Common myeloid progenitor, CD34-positive (primary cell): ENCODE measurements around the gene C14orf132.
"Not testable (repeated sequence)": the region's sequence is repeated elsewhere in the genome, so short reads cannot be mapped to it uniquely, and the experiment has no call there.

Experiments
- CTCF ChIA-PET: fragments of 350-600 bp; sonication (Branson Sonifier 250); formaldehyde crosslinking; loops from one replicate; lab custom pipeline; 2021; ENCODE audit warnings: antibody characterized with exemption; lab: Charles Lee
- POLR2A ChIA-PET: fragments of 350-600 bp; sonication (Branson Sonifier 250); formaldehyde crosslinking; loops from one replicate; lab custom pipeline; 2021; ENCODE audit warnings: antibody characterized with exemption; lab: Charles Lee
- DNase-seq, 3 donors: peaks; one replicate each; pipeline versions ENCODE4 v3.0.0 to v3.0.0-alpha.2; 2013
- H3K27ac ChIP-seq, 2 experiments: 1 replicate in 1 of 2; 2 replicates in 1 of 2; pipeline ENCODE4 v1.7.0; 2013; ENCODE audit warnings: inconsistent platforms in 2 of 2, low read length in 2 of 2, mild to moderate bottlenecking in 2 of 2, low read depth in 1 of 2, moderate library complexity in 1 of 2; ENCODE audit not compliant: severe bottlenecking in 2 of 2, insufficient read depth in 1 of 2, poor library complexity in 1 of 2
- H3K27me3 ChIP-seq, 5 experiments: replicated peaks in 2 of 5; 1 replicate in 3 of 5; 2 replicates in 2 of 5; pipeline versions ENCODE4 v1.6.1 to v1.7.0; 2013; ENCODE audit warnings: low read length in 4 of 5, mild to moderate bottlenecking in 2 of 5, moderate library complexity in 2 of 5, inconsistent platforms in 1 of 5; ENCODE audit not compliant: insufficient read depth in 5 of 5, control insufficient read depth in 4 of 5
- H3K36me3 ChIP-seq, 4 experiments: 1 replicate in 2 of 4; 2 replicates in 2 of 4; pipeline versions ENCODE4 v1.6.1 to v1.7.0; 2013; ENCODE audit warnings: low read length in 3 of 4, control low read depth in 1 of 4, mild to moderate bottlenecking in 1 of 4; ENCODE audit not compliant: control insufficient read depth in 4 of 4, insufficient read depth in 4 of 4
- H3K4me1 ChIP-seq, 4 experiments: 1 replicate in 3 of 4; 2 replicates in 1 of 4; pipeline versions ENCODE4 v1.6.1 to v1.7.1; 2013; ENCODE audit warnings: low read length in 3 of 4, mild to moderate bottlenecking in 3 of 4, control low read depth in 1 of 4, inconsistent platforms in 1 of 4, moderate library complexity in 1 of 4; ENCODE audit not compliant: control insufficient read depth in 4 of 4, insufficient read depth in 4 of 4; ENCODE audit errors: control extremely low read depth in 1 of 4
- H3K4me3 ChIP-seq, 7 experiments: 1 replicate in 4 of 7; 2 replicates in 3 of 7; pipeline versions ENCODE4 v1.5.1 to v1.7.0; 2013; ENCODE audit warnings: mild to moderate bottlenecking in 7 of 7, low read length in 6 of 7, moderate library complexity in 6 of 7, inconsistent platforms in 2 of 7, low read depth in 2 of 7, control low read depth in 1 of 7; ENCODE audit not compliant: insufficient read depth in 4 of 7, control insufficient read depth in 1 of 7; ENCODE audit errors: extremely low read depth in 1 of 7
- H3K9me3 ChIP-seq, 5 experiments: 1 replicate in 4 of 5; 2 replicates in 1 of 5; pipeline versions ENCODE4 v1.6.1 to v1.7.1; 2013; ENCODE audit warnings: low read length in 4 of 5, mild to moderate bottlenecking in 2 of 5, inconsistent platforms in 1 of 5, low read depth in 1 of 5, moderate library complexity in 1 of 5; ENCODE audit not compliant: control insufficient read depth in 4 of 5, insufficient read depth in 2 of 5; ENCODE audit errors: control extremely low read depth in 1 of 5
- WGBS: methylation state at CpG from one replicate; pipeline ENCODE4 v1.1.5; 2013; ENCODE audit not compliant: insufficient coverage; 5-methylcytosine and 5-hydroxymethylcytosine counted together

C14orf132 gene

DNA sequence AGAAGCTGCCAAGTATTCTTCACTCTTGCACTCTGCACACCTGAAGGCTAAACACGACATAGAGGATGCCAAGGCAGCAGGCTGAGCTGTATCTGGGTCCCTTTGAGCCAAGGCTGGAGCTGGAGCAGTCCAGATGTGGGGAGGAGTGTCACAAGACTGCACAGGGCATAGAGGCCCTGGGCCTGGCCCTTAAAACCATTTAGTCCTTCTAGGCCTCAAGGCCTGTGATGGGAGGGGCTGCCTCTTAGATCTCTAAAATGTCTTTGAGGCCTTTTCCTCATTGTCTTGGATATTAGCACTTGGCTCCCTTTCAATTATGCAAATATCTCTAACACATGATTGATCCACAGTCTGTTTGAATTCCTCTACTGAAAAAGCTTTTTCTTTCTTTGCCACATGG is 28.0 kb upstream of the C14orf132 start:
- Histone ChIP-seq H3K27me3 (peaks cover 0 to under 1% (median 0%) of the 10 kb centered on the region in 5 experiments), H3K36me3 (no peaks in the 10 kb centered on the region), H3K9me3 (peaks cover 0 to 12% (median 7%) of the 10 kb centered on the region in 5 experiments), H3K4me3 (no peak overlapping the region), H3K27ac (no peak overlapping the region), H3K4me1 (no peaks in the 10 kb centered on the region)
- DNase-seq: no peak
- WGBS: no CpG with 5 or more reads among the region's 1 CpG
- POLR2A ChIA-PET: no interaction called here
- CTCF ChIA-PET: no interaction called here

DNA sequence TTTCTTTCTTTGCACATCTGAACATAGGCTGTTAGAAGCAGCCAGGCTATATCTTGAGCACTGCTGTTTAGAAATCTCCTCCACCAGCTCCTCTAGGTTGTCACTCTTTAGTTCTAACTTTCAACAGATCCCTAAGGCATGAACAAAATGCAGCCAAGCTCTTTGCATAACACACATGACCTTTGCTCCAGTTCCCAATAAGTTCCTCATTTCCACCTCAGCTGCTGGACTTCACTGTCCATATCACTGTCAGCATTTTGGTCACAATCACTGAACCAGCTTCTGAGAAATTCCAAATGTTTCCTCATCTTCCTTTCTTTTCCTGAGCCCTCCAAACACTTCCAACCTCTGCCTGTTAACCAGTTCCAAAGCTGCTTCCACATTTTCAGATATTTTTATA is 27.6 kb upstream of the C14orf132 start:
- H3K4me1 ChIP-seq: no peaks in the 10 kb centered on the region
- no peak overlapping the region for H3K4me3 ChIP-seq
- peaks cover 0 to 6% (median 0%) of the 10 kb centered on the region in 5 experiments for H3K27me3 ChIP-seq
- peaks cover 0 to 12% (median 7%) of the 10 kb centered on the region in 5 experiments for H3K9me3 ChIP-seq
- no peaks in the 10 kb centered on the region for H3K36me3 ChIP-seq
- DNase-seq: no peak
- CTCF ChIA-PET: no interaction called here
- POLR2A ChIA-PET: no interaction called here
- H3K27ac ChIP-seq: no peak overlapping the region

DNA sequence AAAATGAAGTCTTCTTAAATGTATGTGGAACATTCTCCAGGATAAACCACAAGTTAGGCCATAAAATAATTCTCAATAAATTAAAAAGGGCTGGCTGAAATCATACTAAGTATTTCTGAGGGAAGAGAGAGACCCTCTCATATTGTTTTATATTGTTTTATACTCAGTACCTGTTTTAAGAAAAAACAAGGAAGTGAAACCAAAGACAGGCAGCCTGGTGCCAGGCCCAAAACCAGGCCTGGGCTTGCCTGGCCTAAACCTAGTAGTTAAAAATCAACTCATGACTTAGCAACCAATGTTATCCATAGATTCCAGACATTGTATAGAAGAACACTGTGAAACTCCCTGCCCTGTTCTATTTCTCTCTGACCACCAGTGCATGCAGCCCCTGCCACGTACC is 26.4 kb upstream of the C14orf132 start:
- no CpG with 5 or more reads among the region's 1 CpG for WGBS
- peaks cover 0 to 12% (median 7%) of the 10 kb centered on the region in 5 experiments for H3K9me3 ChIP-seq
- POLR2A ChIA-PET, CTCF ChIA-PET, H3K27ac ChIP-seq, H3K36me3 ChIP-seq, DNase-seq, H3K4me3 ChIP-seq, H3K4me1 ChIP-seq: not testable (repeated sequence)
- H3K27me3 ChIP-seq: peaks cover 0 to 16% (median 4%) of the 10 kb centered on the region in 5 experiments

DNA sequence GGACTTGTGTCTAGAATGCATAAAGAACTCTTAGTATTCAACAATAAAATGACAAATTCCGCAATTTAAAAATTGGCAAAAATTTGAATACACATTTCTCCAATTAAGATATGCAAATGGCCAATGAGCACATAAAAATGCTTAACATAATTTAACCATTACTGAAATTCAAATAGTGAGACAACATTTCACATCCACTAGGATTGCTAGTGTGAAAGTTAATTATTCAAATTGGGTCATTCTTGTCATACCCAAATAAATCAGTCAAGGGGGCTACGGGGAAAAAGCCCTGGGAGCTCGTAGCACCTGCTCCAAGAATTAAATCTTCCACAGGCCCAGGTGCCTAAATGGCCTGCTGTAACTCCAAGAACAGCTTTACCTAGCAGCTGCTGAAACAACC is 25.0 kb upstream of the C14orf132 start:
- H3K9me3 ChIP-seq: peaks cover 0 to 12% (median 6%) of the 10 kb centered on the region in 5 experiments
- POLR2A ChIA-PET: no interaction called here
- DNase-seq: no peak
- WGBS: 100% methylated on average over 3 of the region's 3 CpGs
- CTCF ChIA-PET: no interaction called here
- no peaks in the 10 kb centered on the region for H3K36me3 ChIP-seq
- peaks cover 0 to 16% (median 4%) of the 10 kb centered on the region in 5 experiments for H3K27me3 ChIP-seq
- H3K27ac ChIP-seq: no peak overlapping the region
- no peak overlapping the region for H3K4me3 ChIP-seq
- H3K4me1 ChIP-seq: no peaks in the 10 kb centered on the region

DNA sequence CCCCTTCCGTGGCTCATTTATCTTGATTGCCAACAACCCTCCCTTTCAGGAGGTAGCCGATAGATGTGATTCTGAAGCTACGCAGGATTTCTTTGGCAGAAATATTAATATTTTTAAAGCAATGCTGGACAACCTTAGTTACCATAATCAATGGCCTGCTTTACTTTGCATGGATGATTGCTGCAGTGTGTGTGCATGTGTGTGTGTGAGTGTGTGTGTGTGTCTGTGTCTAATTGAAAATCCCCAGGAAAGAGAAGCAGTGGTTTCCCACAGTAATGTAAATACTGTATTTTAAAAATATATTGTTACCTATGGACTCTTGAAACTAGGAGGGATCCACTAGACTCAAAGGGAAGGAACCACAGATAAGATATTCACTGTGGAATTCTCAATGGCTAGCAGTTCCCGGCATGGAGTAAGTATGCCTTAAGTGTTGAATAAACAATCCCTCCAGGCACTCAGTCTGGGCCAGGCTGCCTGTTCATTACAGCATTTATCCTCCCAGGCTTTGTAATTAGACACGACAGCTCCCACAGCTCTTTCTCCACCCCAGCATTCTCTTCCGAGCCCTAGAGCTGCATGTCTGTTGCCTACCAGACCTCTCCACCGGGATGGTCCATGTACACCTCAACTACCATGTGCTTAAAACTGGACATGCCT is 22.5 kb upstream of the C14orf132 start:
- WGBS: 37% methylated on average over 4 of the region's 7 CpGs
- peaks cover 0 to 16% (median 4%) of the 10 kb centered on the region in 5 experiments for H3K27me3 ChIP-seq

DNA sequence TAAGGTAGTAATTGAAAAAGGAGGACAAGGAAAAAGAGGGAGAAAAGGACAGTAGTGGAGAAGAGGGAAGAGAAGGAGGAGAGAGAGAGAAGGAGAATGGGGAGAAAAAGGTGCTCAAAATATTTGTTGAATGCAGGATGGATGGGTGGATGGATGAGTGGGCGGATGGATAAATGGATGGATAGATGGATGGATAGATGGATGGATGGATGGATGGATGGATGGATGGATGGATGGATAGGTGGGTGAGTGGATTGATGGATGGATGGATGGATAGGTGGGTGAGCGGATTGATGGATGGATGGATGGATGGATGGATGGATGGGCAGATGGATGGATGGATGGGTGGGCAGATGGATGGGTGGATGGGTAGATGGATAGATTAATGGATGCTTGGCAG is 21.3 kb upstream of the C14orf132 start:
- no peaks in the 10 kb centered on the region for H3K36me3 ChIP-seq
- H3K27me3 ChIP-seq: peaks cover 0 to 16% (median 4%) of the 10 kb centered on the region in 5 experiments
- H3K4me3 ChIP-seq: no peak overlapping the region
- H3K27ac ChIP-seq: no peak overlapping the region
- CTCF ChIA-PET: no interaction called here
- POLR2A ChIA-PET: no interaction called here
- H3K9me3 ChIP-seq: peaks cover 0 to 2% (median 0%) of the 10 kb centered on the region in 5 experiments
- no peaks in the 10 kb centered on the region for H3K4me1 ChIP-seq
- no peak for DNase-seq
- WGBS: 94% methylated on average over 2 of the region's 2 CpGs

More for the DNA sequence above, 22.5 kb upstream of the C14orf132 start:
- no peak for DNase-seq
- ChIA-PET CTCF (no interaction called here), POLR2A (no interaction called here)
- peaks cover 0 to 3% (median 0%) of the 10 kb centered on the region in 5 experiments for H3K9me3 ChIP-seq
- no peaks in the 10 kb centered on the region for H3K36me3 ChIP-seq
- no peaks in the 10 kb centered on the region for H3K4me1 ChIP-seq
- no peak overlapping the region for H3K4me3 ChIP-seq
- H3K27ac ChIP-seq: no peak overlapping the region

DNA sequence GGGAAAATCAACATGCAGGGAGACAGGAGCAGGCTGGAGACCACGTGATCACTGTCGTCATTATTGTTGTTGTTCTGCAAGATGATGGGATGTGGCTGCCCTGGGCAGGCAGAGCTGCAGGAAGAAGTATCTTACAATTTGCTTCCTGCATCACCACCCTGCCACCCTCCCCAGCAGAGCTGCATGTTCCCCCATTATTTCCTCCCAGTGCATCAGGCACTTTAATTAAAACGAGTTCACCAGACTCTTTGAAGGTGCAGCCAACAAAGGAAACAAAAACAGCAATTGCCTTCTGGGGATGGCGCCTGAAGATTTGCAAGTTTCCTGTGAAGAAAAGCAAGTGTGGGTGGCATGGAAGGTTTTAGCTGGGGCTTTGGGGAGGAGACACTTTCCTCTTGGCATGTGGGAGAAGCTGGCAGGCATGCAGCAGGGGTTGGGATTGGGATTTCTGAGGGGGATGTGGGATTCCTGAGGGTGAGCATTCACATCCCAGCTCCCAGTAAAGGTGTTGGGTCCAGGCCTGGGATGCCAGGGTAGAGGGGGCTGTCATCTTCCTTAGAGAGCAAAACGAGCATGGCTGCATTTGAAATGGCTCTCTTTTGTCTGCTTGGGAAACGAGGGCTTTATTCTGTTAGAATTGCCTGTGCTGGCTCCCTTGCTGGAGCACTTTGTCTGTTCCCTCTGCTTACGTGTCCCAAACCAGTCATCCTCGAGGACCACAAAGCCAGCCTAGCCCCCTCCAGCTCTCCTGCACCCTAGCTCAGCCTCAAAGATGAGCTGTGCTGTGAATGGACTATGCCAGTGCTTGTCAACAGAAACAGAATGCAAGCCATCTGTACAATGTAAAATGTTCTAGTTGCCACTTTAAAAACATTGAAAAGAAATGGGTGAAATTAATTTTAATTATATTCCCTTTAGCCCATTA is 11.5 kb upstream of the C14orf132 start:
- Histone ChIP-seq H3K9me3 (no peaks in the 10 kb centered on the region), H3K27me3 (peaks cover 0 to 11% (median 3%) of the 10 kb centered on the region in 5 experiments), H3K4me1 (no peaks in the 10 kb centered on the region), H3K27ac (no peak overlapping the region), H3K36me3 (no peaks in the 10 kb centered on the region), H3K4me3 (no peak overlapping the region)
- DNase-seq: no peak
- CTCF ChIA-PET: interaction anchor here (1.3 kb wide), 1 partner anchor 14 kb away, joined by 3 read pairs; no protein-coding TSS in a partner anchor
- 44% methylated on average over 6 of the region's 8 CpGs for whole genome bisulfite sequencing
- POLR2A ChIA-PET: no interaction called here
